ENCODE measurements around the gene FHAD1. TPM values are rescaled to one million over a fixed set of nuclear protein-coding genes. Genes with fewer than 3 reads are reported as not detected.

Gene FHAD1
- total and polyA plus RNA-seq, 10 of the 15 experiments (the other 5 are each of a cell fraction or from before 2014, with no cell fraction given) = 0.09 to 1.0 (median 0.32) TPM; not detected in 2

GRCh38 chr1:15236321-15236721 is 10.7 kb upstream of the FHAD1 start:
- ATAC-seq = no peak
- Histone ChIP-seq H3K9ac (ENCODE audit: control insufficient read depth, insufficient read depth, low read length) (no peak overlapping the region), H3K36me3 (ENCODE audit: control insufficient read depth in 2 of 2, insufficient read depth in 2 of 2, low read length in 1 of 2) (no peaks in the 10 kb centered on the region), H2AFZ (ENCODE audit: control insufficient read depth, low read depth, low read length) (no peak overlapping the region), H3K27me3 (replicated peaks in 1 of 2; ENCODE audit: control insufficient read depth in 2 of 2, insufficient read depth in 2 of 2, low read length in 1 of 2) (no peaks in the 10 kb centered on the region), H3K4me2 (ENCODE audit: control insufficient read depth, insufficient read depth) (no peak overlapping the region), H3K9me3 (replicated peaks; ENCODE audit: control insufficient read depth, insufficient read depth, low read length) (no peaks in the 10 kb centered on the region; the same call in 2 of the 3 replicates), H4K20me1 (ENCODE audit: control insufficient read depth, insufficient read depth) (no peaks in the 10 kb centered on the region), H3K79me2 (ENCODE audit: control insufficient read depth, insufficient read depth, low read length) (no peaks in the 10 kb centered on the region), H3K4me3 (no peak overlapping the region), H3K27ac (ENCODE audit: control insufficient read depth, insufficient read depth) (no peak overlapping the region), H3K4me1 (ENCODE audit: control insufficient read depth, insufficient read depth, low read length) (peaks cover 8% of the 10 kb centered on the region)
- ChIA-PET SMC1A (ENCODE audit: uncharacterized antibody, unreplicated experiment) (interaction anchor here (1.6 to 2.6 kb wide), 2 partner anchors 12 to 25 kb away, joined by 5 to 11 read pairs; no protein-coding TSS in a partner anchor), CTCF (interaction anchor here (0.8 to 1.5 kb wide), 2 partner anchors 35 to 108 kb away, joined by 3 to 4 read pairs; no protein-coding TSS in a partner anchor), RAD21 (ENCODE audit: unreplicated experiment) (no interaction called here), POLR2A (interaction anchor here (3.1 kb wide), 1 partner anchor 11 kb away, joined by 18 read pairs; the partner anchor contains the start of gene FHAD1)
- WGBS (ENCODE audit: insufficient coverage, insufficient replicate concordance, low lambda C conversion rate, missing lambda C conversion rate) = 18% methylated on average over 5 of the region's 5 CpGs
- DNase-seq (ENCODE audit: low read depth, low spot score) = no peak
- TF ChIP-seq USF1 (IDR thresholded peaks at IDR 0.05; ENCODE audit: borderline replicate concordance, extremely low read length, insufficient read depth, low read depth, low read length) = peak; percentile 29
- TF ChIP-seq ATF7 (IDR thresholded peaks at IDR 0.05; ENCODE audit: low read depth) = no peak
- no peak for TF ChIP-seq PAX5 (IDR thresholded peaks at IDR 0.05; ENCODE audit: borderline replicate concordance, low read depth, low read length)
- no peak for TF ChIP-seq ZBTB33 (IDR thresholded peaks at IDR 0.05)
- TF ChIP-seq RB1 (IDR thresholded peaks at IDR 0.05; ENCODE audit: borderline replicate concordance) = no peak
- no peak for TF ChIP-seq E4F1 (IDR thresholded peaks at IDR 0.05; ENCODE audit: borderline replicate concordance, partially characterized antibody)
- TF ChIP-seq MEF2A (IDR thresholded peaks at IDR 0.05; ENCODE audit: insufficient read depth, low read depth, low read length) = no peak
- BruUV-seq (replicated peaks) = no TSS peak
- in situ Hi-C loops (cut with MboI) (no loop called here), intact Hi-C loops (cut with micrococcal nuclease; ENCODE audit: unreplicated experiment) (no loop called here)
- FAIRE-seq = no peak
